CD14-positive monocyte (primary cell): ENCODE data around the gene AKR1B1. TPM values are rescaled to one million over a fixed set of nuclear protein-coding genes. Genes with fewer than 3 reads are reported as not detected.

Source experiments
- DNase-seq, 3 donors: peaks; one replicate each; pipeline ENCODE4 v3.0.0-alpha.2; 2011 to 2022
- H2AFZ ChIP-seq: 2 replicates; pipeline ENCODE4 v1.6.0; 2012; ENCODE audit warnings: mild to moderate bottlenecking, low read depth, low read length, inconsistent platforms; ENCODE audit not compliant: insufficient read depth, poor library complexity, severe bottlenecking
- H3K27ac ChIP-seq, 2 donors: 1 replicate in 1 of 2; 2 replicates in 1 of 2; pipeline ENCODE4 v1.5.1; 2012 to 2013; ENCODE audit warnings: low read length in 2 of 2, control low read depth in 1 of 2, inconsistent platforms in 1 of 2, low read depth in 1 of 2, mild to moderate bottlenecking in 1 of 2
- H3K27me3 ChIP-seq, 2 donors: one replicate each; pipeline versions ENCODE4 v1.6.0 to v1.6.1; 2011 to 2013; ENCODE audit warnings: low read length in 2 of 2; ENCODE audit not compliant: control insufficient read depth in 2 of 2, insufficient read depth in 2 of 2
- H3K36me3 ChIP-seq, 2 donors: replicated peaks in 1 of 2; 1 replicate in 1 of 2; 2 replicates in 1 of 2; pipeline versions ENCODE4 v1.5.1 to v1.6.1; 2012 to 2013; ENCODE audit warnings: low read length in 2 of 2, control low read depth in 1 of 2, inconsistent platforms in 1 of 2, mild to moderate bottlenecking in 1 of 2; ENCODE audit not compliant: insufficient read depth in 2 of 2, control insufficient read depth in 1 of 2
- H3K4me1 ChIP-seq, 2 donors: 1 replicate in 1 of 2; 2 replicates in 1 of 2; pipeline versions ENCODE4 v1.5.1 to v1.6.1; 2012 to 2013; ENCODE audit warnings: low read length in 2 of 2, control low read depth in 1 of 2, inconsistent platforms in 1 of 2, mild to moderate bottlenecking in 1 of 2, moderate library complexity in 1 of 2; ENCODE audit not compliant: insufficient read depth in 2 of 2, control insufficient read depth in 1 of 2
- H3K4me2 ChIP-seq: replicated peaks from 2 replicates; pipeline ENCODE3; 2012; ENCODE audit warnings: low read length, moderate library complexity, mild to moderate bottlenecking; ENCODE audit not compliant: poor library complexity, severe bottlenecking; ENCODE audit errors: extremely low read depth
- H3K4me3 ChIP-seq, 3 experiments: fragments of 200-600 bp in 1 of 3; sonication (generic) in 1 of 3; replicated peaks in 1 of 3; 1 replicate in 2 of 3; 2 replicates in 1 of 3; pipeline ENCODE4 v1.5.1; 2011 to 2013; ENCODE audit warnings: low read length in 3 of 3, mild to moderate bottlenecking in 3 of 3, control low read depth in 2 of 3, low read depth in 2 of 3, inconsistent platforms in 1 of 3, moderate library complexity in 1 of 3
- H3K79me2 ChIP-seq: 2 replicates; pipeline ENCODE4 v1.6.0; 2012; ENCODE audit warnings: mild to moderate bottlenecking, control low read depth, inconsistent platforms, low read length, moderate library complexity; ENCODE audit not compliant: insufficient read depth
- H3K9ac ChIP-seq: 2 replicates; pipeline ENCODE4 v1.6.0; 2017; ENCODE audit warnings: low read length, mild to moderate bottlenecking; ENCODE audit not compliant: insufficient read depth, poor library complexity, severe bottlenecking
- H3K9me3 ChIP-seq, 2 donors: replicated peaks in 1 of 2; 1 replicate in 1 of 2; 2 replicates in 1 of 2; pipeline versions ENCODE4 v1.5.1 to v1.6.1; 2012 to 2013; ENCODE audit warnings: low read length in 2 of 2, control low read depth in 1 of 2; ENCODE audit not compliant: control insufficient read depth in 1 of 2, insufficient read depth in 1 of 2
- H4K20me1 ChIP-seq: 2 replicates; pipeline ENCODE4 v1.6.0; 2012; ENCODE audit warnings: mild to moderate bottlenecking, low read length, control low read depth, moderate library complexity; ENCODE audit not compliant: insufficient read depth
- H3K27ac Mint-ChIP-seq, 7 donors: one replicate each; pipeline ENCODE4 v1.8.0; 2020; ENCODE audit warnings: mild to moderate bottlenecking in 7 of 7, mixed read lengths in 7 of 7, moderate library complexity in 6 of 7, inconsistent platforms in 2 of 7
- H3K27me3 Mint-ChIP-seq, 3 donors: one replicate each; pipeline ENCODE4 v1.8.0; 2021 to 2022; ENCODE audit warnings: low read depth in 3 of 3, mild to moderate bottlenecking in 3 of 3, mixed read lengths in 3 of 3, moderate library complexity in 3 of 3, inconsistent platforms in 1 of 3
- H3K36me3 Mint-ChIP-seq, 2 donors: one replicate each; pipeline ENCODE4 v1.8.0; 2020; ENCODE audit warnings: mixed read lengths in 2 of 2, inconsistent platforms in 1 of 2, mild to moderate bottlenecking in 1 of 2
- H3K4me1 Mint-ChIP-seq: one replicate; pipeline ENCODE4 v1.8.0; 2020; ENCODE audit warnings: mild to moderate bottlenecking, mixed read lengths
- H3K4me3 Mint-ChIP-seq, 2 donors: one replicate each; pipeline ENCODE4 v1.8.0; 2020; ENCODE audit warnings: mild to moderate bottlenecking in 2 of 2, mixed read lengths in 2 of 2, moderate library complexity in 1 of 2
- H3K9me3 Mint-ChIP-seq, 7 donors: one replicate each; pipeline ENCODE4 v1.8.0; 2020 to 2022; ENCODE audit warnings: mixed read lengths in 7 of 7, mild to moderate bottlenecking in 6 of 7, moderate library complexity in 6 of 7, inconsistent platforms in 2 of 7
- WGBS: methylation state at CpG from one replicate; pipeline ENCODE4 v1.1.5; 2013; ENCODE audit warnings: missing lambda C conversion rate; ENCODE audit not compliant: insufficient coverage; 5-methylcytosine and 5-hydroxymethylcytosine counted together
- intact Hi-C, 2 donors: fragments of 100-400 bp; cut with micrococcal nuclease; formaldehyde crosslinking; loops; one replicate each; pipeline versions ENCODE4 v1.15.0 to v1.15.1; 2023
- polyA plus RNA-seq, 3 donors: library from polyadenylated mRNA; depleted of rRNA in 1 of 3; unstranded in 2 of 3; stranded (reverse) in 1 of 3; fragments of 300-500 nt in 2 of 3; fragments of >200 nt in 1 of 3; fragmentation: Illumina TruSeq in 2 of 3; gene quantifications; 1 replicate in 2 of 3; 2 replicates in 1 of 3; pipeline ENCODE4 v1.2.3, GENCODE V29; 2012 to 2021
- TF ChIP-seq, protein P1 (sequence below): fragments of 200-600 bp; IDR thresholded peaks from one replicate; pipeline ENCODE4 v1.8.0; 2022; ENCODE audit warnings: antibody characterized with exemption, mild to moderate bottlenecking

AKR1B1 gene
- polyA plus RNA-seq, 3 donors: 50.1 to 66.4 (median 62.6) TPM

DNA sequence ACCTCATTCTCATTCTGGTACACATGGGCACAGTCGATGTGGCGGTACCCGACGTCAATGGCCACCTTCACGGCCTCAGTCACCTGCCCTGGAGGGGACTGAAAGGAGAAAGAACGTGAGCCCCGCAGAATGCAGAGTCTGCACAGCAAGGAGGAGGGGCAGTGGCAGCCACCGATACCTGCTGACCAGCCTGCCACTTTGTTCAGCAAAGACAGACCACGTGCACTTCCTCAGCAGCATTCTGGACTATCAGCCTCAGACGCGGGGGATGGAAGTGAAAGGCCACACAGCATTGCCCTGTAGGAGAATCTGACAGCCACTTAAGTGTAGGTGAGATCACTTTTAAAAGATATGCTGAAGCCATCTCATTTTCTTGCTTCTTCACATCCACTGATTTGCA is 7.2 kb downstream of the AKR1B1 start:
- Histone ChIP-seq H3K4me3 (no peak overlapping the region), H3K4me1 (peaks cover 39 to 40% of the 10 kb centered on the region in 2 donors), H3K36me3 (peaks cover 25 to 41% of the 10 kb centered on the region in 2 donors), H3K9me3 (no peaks in the 10 kb centered on the region), H4K20me1 (no peaks in the 10 kb centered on the region), H3K27ac (no peak overlapping the region), H2AFZ (no peak overlapping the region), H3K27me3 (no peaks in the 10 kb centered on the region), H3K4me2 (no peak overlapping the region), H3K9ac (no peak overlapping the region), H3K79me2 (peaks cover 10% of the 10 kb centered on the region)
- WGBS: 93% methylated on average over 8 of the region's 11 CpGs
- Mint-ChIP-seq H3K36me3 (peaks cover 42 to 49% of the 10 kb centered on the region in 2 donors), H3K27me3 (peaks cover 0 to 5% (median 1%) of the 10 kb centered on the region in 3 donors), H3K27ac (no peak overlapping the region), H3K9me3 (no peaks in the 10 kb centered on the region), H3K4me1 (peaks cover 45% of the 10 kb centered on the region), H3K4me3 (no peak overlapping the region)
- DNase-seq: no peak
- intact Hi-C loops: no loop called here
- TF ChIP-seq, protein P1, sequence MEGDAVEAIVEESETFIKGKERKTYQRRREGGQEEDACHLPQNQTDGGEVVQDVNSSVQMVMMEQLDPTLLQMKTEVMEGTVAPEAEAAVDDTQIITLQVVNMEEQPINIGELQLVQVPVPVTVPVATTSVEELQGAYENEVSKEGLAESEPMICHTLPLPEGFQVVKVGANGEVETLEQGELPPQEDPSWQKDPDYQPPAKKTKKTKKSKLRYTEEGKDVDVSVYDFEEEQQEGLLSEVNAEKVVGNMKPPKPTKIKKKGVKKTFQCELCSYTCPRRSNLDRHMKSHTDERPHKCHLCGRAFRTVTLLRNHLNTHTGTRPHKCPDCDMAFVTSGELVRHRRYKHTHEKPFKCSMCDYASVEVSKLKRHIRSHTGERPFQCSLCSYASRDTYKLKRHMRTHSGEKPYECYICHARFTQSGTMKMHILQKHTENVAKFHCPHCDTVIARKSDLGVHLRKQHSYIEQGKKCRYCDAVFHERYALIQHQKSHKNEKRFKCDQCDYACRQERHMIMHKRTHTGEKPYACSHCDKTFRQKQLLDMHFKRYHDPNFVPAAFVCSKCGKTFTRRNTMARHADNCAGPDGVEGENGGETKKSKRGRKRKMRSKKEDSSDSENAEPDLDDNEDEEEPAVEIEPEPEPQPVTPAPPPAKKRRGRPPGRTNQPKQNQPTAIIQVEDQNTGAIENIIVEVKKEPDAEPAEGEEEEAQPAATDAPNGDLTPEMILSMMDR: no peak

DNA sequence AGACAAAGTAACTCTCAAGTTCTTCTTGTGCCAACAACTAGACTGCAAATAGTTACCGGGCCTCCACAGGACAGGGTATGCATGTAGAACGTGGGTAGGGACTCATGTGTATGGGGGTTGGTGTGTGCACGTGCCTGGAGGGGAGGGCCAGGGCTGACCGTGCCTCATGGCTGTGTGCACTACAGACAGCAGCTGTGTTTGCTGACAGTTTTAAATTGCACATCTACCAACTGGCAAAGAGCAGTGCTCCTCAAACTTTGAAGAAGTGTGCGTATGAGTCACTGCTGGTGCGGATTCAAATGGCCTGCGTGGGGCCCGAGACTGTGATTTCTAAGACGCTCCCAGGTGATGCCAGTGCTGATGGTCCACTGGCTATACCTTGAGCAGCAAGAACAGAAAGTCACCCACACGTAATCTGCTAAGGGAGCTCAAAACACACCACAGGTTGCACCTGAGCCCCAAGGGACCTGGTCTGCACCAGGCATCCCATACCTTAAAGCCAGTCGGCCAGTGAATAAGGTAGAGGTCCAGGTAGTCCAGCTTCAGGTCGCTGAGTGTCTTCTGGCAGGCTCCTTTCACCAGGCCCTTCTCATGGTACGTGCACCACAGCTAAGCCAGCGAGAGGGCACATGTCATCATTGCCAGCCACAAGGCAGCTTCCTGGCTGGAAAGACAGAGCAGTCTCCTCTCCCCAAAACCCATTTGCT is 8.5 kb downstream of the AKR1B1 start:
- Mint-ChIP-seq H3K36me3 (peaks cover 49 to 53% of the 10 kb centered on the region in 2 donors), H3K4me1 (peaks cover 47% of the 10 kb centered on the region), H3K27ac (no peak overlapping the region), H3K4me3 (no peak overlapping the region), H3K27me3 (peaks cover 0 to 5% (median 1%) of the 10 kb centered on the region in 3 donors), H3K9me3 (no peaks in the 10 kb centered on the region)
- no peak overlapping the region for H3K4me3 ChIP-seq
- DNase-seq: no peak
- no peak overlapping the region for H3K4me2 ChIP-seq
- H3K79me2 ChIP-seq: peaks cover 10% of the 10 kb centered on the region
- H3K4me1 ChIP-seq: peaks cover 39 to 40% of the 10 kb centered on the region in 2 donors
- TF ChIP-seq, protein P1: no peak
- H3K27me3 ChIP-seq: no peaks in the 10 kb centered on the region
- no peak overlapping the region for H2AFZ ChIP-seq
- H3K27ac ChIP-seq: no peak overlapping the region
- H3K36me3 ChIP-seq: peaks cover 26 to 48% of the 10 kb centered on the region in 2 donors
- no peaks in the 10 kb centered on the region for H3K9me3 ChIP-seq
- intact Hi-C loops: no loop called here
- WGBS: 94% methylated on average over 10 of the region's 14 CpGs
- no peaks in the 10 kb centered on the region for H4K20me1 ChIP-seq
- no peak overlapping the region for H3K9ac ChIP-seq
